Neural crest cell (in vitro differentiated cells): ENCODE results near the gene EFCAB13. TPM values are rescaled to one million over a fixed set of nuclear protein-coding genes. Genes with fewer than 3 reads are reported as not detected.

Experiments used
- DNase-seq: peaks from one replicate; pipeline ENCODE4 v3.0.0; 2021; ENCODE audit warnings: low read depth, mixed read lengths, low spot score
- H3K27ac Mint-ChIP-seq: one replicate; pipeline ENCODE4 v1.8.0; 2021; ENCODE audit warnings: mild to moderate bottlenecking, mixed read lengths; ENCODE audit not compliant: unreplicated experiment
- H3K27me3 Mint-ChIP-seq: 2 replicates; pipeline ENCODE4 v1.8.0; 2021; ENCODE audit warnings: low read depth, mild to moderate bottlenecking, mixed read lengths
- H3K36me3 Mint-ChIP-seq: 2 replicates; pipeline ENCODE4 v1.8.0; 2021; ENCODE audit warnings: low read depth, mild to moderate bottlenecking, mixed read lengths
- H3K4me1 Mint-ChIP-seq: 2 replicates; pipeline ENCODE4 v1.8.0; 2021; ENCODE audit warnings: mixed read lengths
- H3K4me3 Mint-ChIP-seq: one replicate; pipeline ENCODE4 v1.8.0; 2021; ENCODE audit warnings: mild to moderate bottlenecking, mixed read lengths
- H3K9me3 Mint-ChIP-seq: 2 replicates; pipeline ENCODE4 v1.8.0; 2021; ENCODE audit warnings: mixed read lengths
- total RNA-seq: library from RNA; stranded (reverse); gene quantifications from 2 replicates; pipeline ENCODE4 v1.2.1, GENCODE V29; 2021
- TF ChIP-seq, protein P1 (sequence below): fragments of 200-600 bp; sonication (generic); conservative IDR thresholded peaks from 2 replicates; pipeline ENCODE4 v1.5.0; 2021; ENCODE audit warnings: antibody characterized with exemption, mild to moderate bottlenecking

The EFCAB13 gene
- total RNA-seq, 1 donor from 2014 or later = 2.2 TPM

DNA sequence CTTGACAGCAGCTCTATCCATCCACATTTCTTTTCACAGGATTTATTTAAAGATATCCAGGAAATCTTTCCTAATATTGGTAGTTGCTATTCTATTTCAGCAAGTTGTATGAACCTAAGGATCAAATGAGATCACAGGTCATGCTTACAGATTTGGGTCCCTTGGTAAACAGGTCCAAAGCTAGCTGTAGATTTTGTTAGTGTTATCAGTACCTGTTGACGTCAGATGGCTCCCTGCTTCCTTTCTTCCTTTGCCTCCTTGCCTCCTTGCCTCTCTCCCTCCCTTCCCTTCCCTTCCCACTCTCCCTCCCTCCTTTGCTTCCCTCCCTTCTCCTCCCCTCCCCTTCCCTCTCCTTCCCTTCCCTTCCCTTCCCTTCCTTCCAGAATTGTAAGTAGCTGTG is 76.6 kb downstream of the EFCAB13 start:
- no peak overlapping the region for H3K27ac Mint-ChIP-seq

DNA sequence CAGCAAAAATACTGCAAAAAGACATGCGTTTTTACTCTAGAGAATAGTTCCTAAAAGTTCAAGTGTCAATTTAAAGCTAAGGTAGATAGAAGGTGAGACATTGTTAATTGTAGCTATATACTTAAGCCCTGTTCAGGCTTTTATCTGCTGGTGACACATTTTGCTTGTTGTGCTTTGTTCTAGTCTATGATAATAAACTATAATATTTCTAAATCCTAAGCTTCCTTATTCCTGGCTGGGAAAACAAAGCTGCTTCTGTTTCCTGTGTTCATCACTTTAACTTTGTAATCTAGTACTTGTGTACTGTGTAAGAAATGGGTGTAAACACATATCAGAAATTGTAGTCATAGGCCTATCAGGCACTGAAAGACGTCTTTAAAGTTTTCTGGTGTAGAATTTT is 77.3 kb downstream of the EFCAB13 start:
- TF ChIP-seq, protein P1, sequence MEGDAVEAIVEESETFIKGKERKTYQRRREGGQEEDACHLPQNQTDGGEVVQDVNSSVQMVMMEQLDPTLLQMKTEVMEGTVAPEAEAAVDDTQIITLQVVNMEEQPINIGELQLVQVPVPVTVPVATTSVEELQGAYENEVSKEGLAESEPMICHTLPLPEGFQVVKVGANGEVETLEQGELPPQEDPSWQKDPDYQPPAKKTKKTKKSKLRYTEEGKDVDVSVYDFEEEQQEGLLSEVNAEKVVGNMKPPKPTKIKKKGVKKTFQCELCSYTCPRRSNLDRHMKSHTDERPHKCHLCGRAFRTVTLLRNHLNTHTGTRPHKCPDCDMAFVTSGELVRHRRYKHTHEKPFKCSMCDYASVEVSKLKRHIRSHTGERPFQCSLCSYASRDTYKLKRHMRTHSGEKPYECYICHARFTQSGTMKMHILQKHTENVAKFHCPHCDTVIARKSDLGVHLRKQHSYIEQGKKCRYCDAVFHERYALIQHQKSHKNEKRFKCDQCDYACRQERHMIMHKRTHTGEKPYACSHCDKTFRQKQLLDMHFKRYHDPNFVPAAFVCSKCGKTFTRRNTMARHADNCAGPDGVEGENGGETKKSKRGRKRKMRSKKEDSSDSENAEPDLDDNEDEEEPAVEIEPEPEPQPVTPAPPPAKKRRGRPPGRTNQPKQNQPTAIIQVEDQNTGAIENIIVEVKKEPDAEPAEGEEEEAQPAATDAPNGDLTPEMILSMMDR = no peak
- Mint-ChIP-seq H3K4me1 (no peaks in the 10 kb centered on the region), H3K4me3 (no peak overlapping the region), H3K27ac (no peak overlapping the region), H3K9me3 (no peaks in the 10 kb centered on the region), H3K27me3 (no peaks in the 10 kb centered on the region), H3K36me3 (peaks cover 3% of the 10 kb centered on the region)
- DNase-seq = no peak

More for the DNA sequence above, 76.6 kb downstream of the EFCAB13 start:
- DNase-seq = no peak
- no peak overlapping the region for H3K4me3 Mint-ChIP-seq
- H3K27me3 Mint-ChIP-seq = no peaks in the 10 kb centered on the region
- no peaks in the 10 kb centered on the region for H3K9me3 Mint-ChIP-seq
- TF ChIP-seq, protein P1 = no peak
- H3K36me3 Mint-ChIP-seq = peaks cover 3% of the 10 kb centered on the region
- no peaks in the 10 kb centered on the region for H3K4me1 Mint-ChIP-seq

DNA sequence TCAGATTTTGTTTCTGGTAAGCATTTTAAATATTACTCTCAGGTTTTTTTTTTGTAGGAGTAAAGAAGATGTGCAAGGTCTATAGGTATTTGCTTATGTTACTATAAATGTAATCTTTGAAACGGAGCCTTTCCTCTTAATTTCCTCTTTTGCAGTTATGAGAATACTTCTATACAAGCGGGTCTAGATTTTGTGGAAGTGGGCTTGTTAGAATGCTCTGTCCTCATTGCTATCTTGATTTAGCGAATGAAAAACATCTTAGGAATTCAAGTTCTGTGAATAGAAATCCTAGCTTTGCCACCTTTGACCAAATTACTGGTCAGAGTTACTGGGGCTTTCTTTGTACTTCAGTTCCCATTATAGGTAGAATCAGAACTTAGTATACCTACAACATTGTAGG is 80.3 kb downstream of the EFCAB13 start:
- H3K4me3 Mint-ChIP-seq = no peak overlapping the region
- H3K27me3 Mint-ChIP-seq = no peaks in the 10 kb centered on the region
- no peaks in the 10 kb centered on the region for H3K4me1 Mint-ChIP-seq
- H3K27ac Mint-ChIP-seq = no peak overlapping the region
- H3K36me3 Mint-ChIP-seq = peaks cover 3% of the 10 kb centered on the region
- no peaks in the 10 kb centered on the region for H3K9me3 Mint-ChIP-seq
- TF ChIP-seq, protein P1 = no peak
- DNase-seq = no peak

DNA sequence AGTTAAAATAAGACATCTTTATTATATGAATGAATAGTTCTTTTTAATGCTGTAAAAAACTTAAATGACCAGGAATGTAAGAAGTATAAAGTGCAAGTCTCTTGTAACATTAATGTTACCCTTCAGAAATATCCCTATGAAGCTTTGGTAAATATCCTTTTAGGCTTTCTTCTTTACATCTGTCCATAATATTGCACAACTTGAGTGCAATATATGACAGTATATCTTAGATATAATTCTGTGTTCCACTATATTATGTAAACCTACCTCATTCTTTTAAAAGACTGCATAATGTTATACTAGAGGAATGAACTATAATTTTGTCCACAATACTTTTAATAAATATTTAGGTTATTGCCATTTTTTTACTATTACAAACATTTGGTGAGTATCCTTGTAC is 81.1 kb downstream of the EFCAB13 start:
- DNase-seq = no peak
- no peaks in the 10 kb centered on the region for H3K27me3 Mint-ChIP-seq
- H3K4me1 Mint-ChIP-seq = no peaks in the 10 kb centered on the region
- peaks cover 2% of the 10 kb centered on the region for H3K36me3 Mint-ChIP-seq
- no peak overlapping the region for H3K4me3 Mint-ChIP-seq
- no peak overlapping the region for H3K27ac Mint-ChIP-seq
- no peaks in the 10 kb centered on the region for H3K9me3 Mint-ChIP-seq
- TF ChIP-seq, protein P1 = no peak

DNA sequence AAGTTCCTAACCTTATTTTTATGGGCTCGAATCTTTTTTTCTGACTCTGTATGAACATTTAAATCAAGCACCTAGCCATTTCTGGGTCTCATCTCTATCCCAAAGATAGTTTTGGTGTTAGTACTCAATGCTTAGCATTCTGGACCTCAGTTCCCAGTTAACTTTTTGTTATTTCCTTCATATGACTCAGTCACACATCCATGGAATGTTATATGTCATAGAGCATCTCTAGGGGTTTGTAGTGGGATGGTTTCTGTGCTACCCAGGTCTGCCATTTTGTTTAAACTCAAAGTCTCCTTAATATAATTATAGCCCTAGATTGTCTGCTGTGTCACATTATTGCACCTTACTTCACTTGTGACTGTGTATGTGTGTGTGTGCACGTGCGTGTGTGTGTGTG is 90.1 kb downstream of the EFCAB13 start:
- Mint-ChIP-seq H3K9me3 (peaks cover 2% of the 10 kb centered on the region), H3K4me1 (no peaks in the 10 kb centered on the region), H3K27ac (no peak overlapping the region), H3K27me3 (no peaks in the 10 kb centered on the region), H3K36me3 (peaks cover 2% of the 10 kb centered on the region), H3K4me3 (no peak overlapping the region)
- DNase-seq = no peak
- TF ChIP-seq, protein P1 = no peak

DNA sequence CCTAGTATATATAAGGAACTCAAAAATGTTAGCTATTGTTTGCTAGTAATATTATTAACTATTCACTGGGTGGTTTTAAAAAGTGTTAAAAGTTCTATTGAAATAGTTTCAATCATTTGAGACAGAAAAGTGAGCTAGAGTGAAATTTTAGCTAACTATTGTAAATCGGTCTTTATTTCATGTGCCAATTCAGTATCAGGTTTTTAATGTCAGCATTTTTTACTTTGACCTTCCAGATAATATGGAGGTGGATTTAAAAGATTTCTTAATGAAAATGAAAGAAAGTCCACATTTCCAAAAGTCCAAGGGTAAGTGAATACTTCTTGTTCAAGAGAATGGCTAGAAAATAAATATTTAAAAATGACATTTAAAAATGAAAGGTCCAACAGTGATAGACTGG is 90.9 kb downstream of the EFCAB13 start:
- Mint-ChIP-seq H3K27me3 (no peaks in the 10 kb centered on the region), H3K4me1 (no peaks in the 10 kb centered on the region), H3K36me3 (peaks cover 2% of the 10 kb centered on the region), H3K9me3 (peaks cover 2% of the 10 kb centered on the region), H3K27ac (no peak overlapping the region), H3K4me3 (no peak overlapping the region)
- TF ChIP-seq, protein P1 = no peak
- no peak for DNase-seq
